ENCODE results near the gene GJE1. TPM values are rescaled to one million over a fixed set of nuclear protein-coding genes. Genes with fewer than 3 reads are reported as not detected.
A peak's percentile ranks its signal among the peaks of the same experiment; 100 is the strongest.
"Not testable (repeated sequence)": the region's sequence is repeated elsewhere in the genome, so short reads cannot be mapped to it uniquely, and the experiment has no call there.

Gene GJE1
- total RNA-seq = not detected in 2 replicates

GRCh38 chr6:142132625-142133024, at the start of gene GJE1:
Gene GJE1, plus strand, starts transcription at chr6:142132925. Its CDS starts 234 bp downstream, at chr6:142133159.
- intact Hi-C loops (cut with micrococcal nuclease) = no loop called here
- Mint-ChIP-seq H3K9me3 (no peaks in the 10 kb centered on the region), H3K27me3 (peaks cover 20% of the 10 kb centered on the region)

GRCh38 chr6:142087950-142088857, 44.5 kb upstream of the GJE1 start:
- no peak for DNase-seq
- peaks cover 21% of the 10 kb centered on the region for H3K27me3 Mint-ChIP-seq
- H3K36me3 Mint-ChIP-seq (ENCODE audit: low read depth) = no peaks in the 10 kb centered on the region

More at GRCh38 chr6:142132625-142133024, at the start of gene GJE1:
- no peak for DNase-seq
- Mint-ChIP-seq H3K27ac (no peak within 1 kb of the TSS), H3K4me3 (no peak within 1 kb of the TSS), H3K4me1 (no peaks in the 10 kb centered on the region), H3K36me3 (ENCODE audit: low read depth) (no peaks in the 10 kb centered on the region)

GRCh38 chr6:142088858-142089216, 43.9 kb upstream of the GJE1 start:
- Mint-ChIP-seq H3K9me3 (no peaks in the 10 kb centered on the region), H3K27ac (no peak overlapping the region), H3K36me3 (ENCODE audit: low read depth) (no peaks in the 10 kb centered on the region), H3K27me3 (peaks cover 19% of the 10 kb centered on the region), H3K4me3 (no peak overlapping the region), H3K4me1 (no peaks in the 10 kb centered on the region)
- intact Hi-C loops (cut with micrococcal nuclease) = no loop called here
- no peak for DNase-seq

More at GRCh38 chr6:142087950-142088857, 44.5 kb upstream of the GJE1 start:
- H3K9me3 Mint-ChIP-seq = no peaks in the 10 kb centered on the region
- no peak overlapping the region for H3K4me3 Mint-ChIP-seq
- intact Hi-C loops (cut with micrococcal nuclease) = no loop called here
- no peaks in the 10 kb centered on the region for H3K4me1 Mint-ChIP-seq
- no peak overlapping the region for H3K27ac Mint-ChIP-seq

GRCh38 chr6:142104820-142105219, 27.9 kb upstream of the GJE1 start:
- H3K36me3 Mint-ChIP-seq (ENCODE audit: low read depth); H3K9me3 Mint-ChIP-seq; H3K4me3 Mint-ChIP-seq; H3K27ac Mint-ChIP-seq; DNase-seq; intact Hi-C loops (cut with micrococcal nuclease); H3K27me3 Mint-ChIP-seq; H3K4me1 Mint-ChIP-seq: not testable (repeated sequence)

- H3K36me3 Mint-ChIP-seq (ENCODE audit: low read depth); H3K9me3 Mint-ChIP-seq; DNase-seq; H3K27me3 Mint-ChIP-seq; H3K4me3 Mint-ChIP-seq; H3K4me1 Mint-ChIP-seq; H3K27ac Mint-ChIP-seq; intact Hi-C loops (cut with micrococcal nuclease): not testable (repeated sequence)
Observed at GRCh38 chr6:142110820-142111219, 21.9 kb upstream of the GJE1 start.

- no peaks in the 10 kb centered on the region for H3K36me3 Mint-ChIP-seq (ENCODE audit: low read depth)
- H3K4me1 Mint-ChIP-seq = no peaks in the 10 kb centered on the region
- H3K27me3 Mint-ChIP-seq = peaks cover 4% of the 10 kb centered on the region
- no peak overlapping the region for H3K4me3 Mint-ChIP-seq
- no peak overlapping the region for H3K27ac Mint-ChIP-seq
- peak; percentile 87 for DNase-seq
- no peaks in the 10 kb centered on the region for H3K9me3 Mint-ChIP-seq
- intact Hi-C loops (cut with micrococcal nuclease) = loop anchor here (1.0 to 2.0 kb wide), 2 partner anchors 123 to 434 kb away; no protein-coding TSS in a partner anchor
Observed at GRCh38 chr6:142112451-142113061, 20.2 kb upstream of the GJE1 start.

- intact Hi-C loops (cut with micrococcal nuclease) = no loop called here
- no peak for DNase-seq
- Mint-ChIP-seq H3K4me3 (no peak overlapping the region), H3K36me3 (ENCODE audit: low read depth) (no peaks in the 10 kb centered on the region), H3K27me3 (peaks cover 10% of the 10 kb centered on the region), H3K27ac (no peak overlapping the region), H3K4me1 (no peaks in the 10 kb centered on the region), H3K9me3 (no peaks in the 10 kb centered on the region)
Observed at GRCh38 chr6:142117366-142117765, 15.4 kb upstream of the GJE1 start.

GRCh38 chr6:142118328-142118727, 14.4 kb upstream of the GJE1 start:
- H3K36me3 Mint-ChIP-seq (ENCODE audit: low read depth) = no peaks in the 10 kb centered on the region
- no peaks in the 10 kb centered on the region for H3K4me1 Mint-ChIP-seq
- intact Hi-C loops (cut with micrococcal nuclease) = no loop called here
- no peak overlapping the region for H3K4me3 Mint-ChIP-seq
- no peak overlapping the region for H3K27ac Mint-ChIP-seq
- DNase-seq = no peak
- no peaks in the 10 kb centered on the region for H3K9me3 Mint-ChIP-seq
- H3K27me3 Mint-ChIP-seq = peaks cover 10% of the 10 kb centered on the region

GRCh38 chr6:142118925-142119324, 13.8 kb upstream of the GJE1 start:
- H3K36me3 Mint-ChIP-seq (ENCODE audit: low read depth) = no peaks in the 10 kb centered on the region
- H3K27me3 Mint-ChIP-seq = peaks cover 10% of the 10 kb centered on the region
- H3K4me1 Mint-ChIP-seq = no peaks in the 10 kb centered on the region
- intact Hi-C loops (cut with micrococcal nuclease) = no loop called here
- no peak for DNase-seq
- no peaks in the 10 kb centered on the region for H3K9me3 Mint-ChIP-seq
- no peak overlapping the region for H3K27ac Mint-ChIP-seq
- H3K4me3 Mint-ChIP-seq = no peak overlapping the region

- Mint-ChIP-seq H3K4me3 (no peak overlapping the region), H3K27me3 (peaks cover 18% of the 10 kb centered on the region), H3K4me1 (no peaks in the 10 kb centered on the region), H3K27ac (no peak overlapping the region), H3K9me3 (no peaks in the 10 kb centered on the region), H3K36me3 (ENCODE audit: low read depth) (no peaks in the 10 kb centered on the region)
- intact Hi-C loops (cut with micrococcal nuclease) = no loop called here
- no peak for DNase-seq
Observed at GRCh38 chr6:142121342-142121741, 11.4 kb upstream of the GJE1 start.

- H3K4me3 Mint-ChIP-seq = no peak overlapping the region
- no peaks in the 10 kb centered on the region for H3K4me1 Mint-ChIP-seq
- no peaks in the 10 kb centered on the region for H3K36me3 Mint-ChIP-seq (ENCODE audit: low read depth)
- H3K27me3 Mint-ChIP-seq = peaks cover 27% of the 10 kb centered on the region
- no peaks in the 10 kb centered on the region for H3K9me3 Mint-ChIP-seq
- H3K27ac Mint-ChIP-seq = no peak overlapping the region
- no peak for DNase-seq
- intact Hi-C loops (cut with micrococcal nuclease) = no loop called here
Observed at GRCh38 chr6:142130814-142131213, 1.9 kb upstream of the GJE1 start.

GRCh38 chr6:142138876-142139275, 6.2 kb downstream of the GJE1 start:
- H3K27me3 Mint-ChIP-seq = peaks cover 11% of the 10 kb centered on the region
- no peak overlapping the region for H3K4me3 Mint-ChIP-seq
- no peak overlapping the region for H3K27ac Mint-ChIP-seq
- intact Hi-C loops (cut with micrococcal nuclease) = no loop called here
- no peak for DNase-seq
- no peaks in the 10 kb centered on the region for H3K36me3 Mint-ChIP-seq (ENCODE audit: low read depth)
- no peaks in the 10 kb centered on the region for H3K4me1 Mint-ChIP-seq
- no peaks in the 10 kb centered on the region for H3K9me3 Mint-ChIP-seq

- not testable (repeated sequence) for H3K4me3 Mint-ChIP-seq; H3K9me3 Mint-ChIP-seq; H3K4me1 Mint-ChIP-seq; H3K27ac Mint-ChIP-seq; DNase-seq; H3K27me3 Mint-ChIP-seq; H3K36me3 Mint-ChIP-seq (ENCODE audit: low read depth)
- intact Hi-C loops (cut with micrococcal nuclease) = loop anchor here (10.0 kb wide), 2 partner anchors 657 to 1953 kb away; partner anchors contain the start of gene SF3B5
Observed at GRCh38 chr6:142141531-142141930, 8.8 kb downstream of the GJE1 start.

Measured in activated CD4-positive, alpha-beta T cell treated with anti-CD3 and anti-CD28 coated beads, Interleukin-2, amount 10 ng/mL, durations not matched to agents 24 days and 14 days (primary cell).